HepG2 (cell line): ENCODE results near the gene CMTM4.

Source experiments
- DBP ChIP-seq: sonication (generic); formaldehyde crosslinking; IDR thresholded peaks from 2 replicates; pipeline ENCODE4 v1.4.0; 2020; ENCODE audit warnings: missing genetic modification reagents; ENCODE audit errors: not compliant biosample characterization
- EP300 ChIP-seq, 3 experiments: sonication (generic) in 1 of 3; formaldehyde crosslinking in 1 of 3; IDR thresholded peaks; 2 replicates each; pipeline versions ENCODE4 v1.5.1 to v1.6.1; 2011 to 2020; ENCODE audit warnings: low read depth in 2 of 3, low read length in 2 of 3, borderline replicate concordance in 1 of 3, improper control_type of control experiment in 1 of 3, mild to moderate bottlenecking in 1 of 3, missing genetic modification reagents in 1 of 3, moderate library complexity in 1 of 3
- ETV6 ChIP-seq: sonication (generic); formaldehyde crosslinking; conservative IDR thresholded peaks from 2 replicates; pipeline ENCODE4 v1.4.0; 2020; ENCODE audit warnings: missing genetic modification reagents
- JUND ChIP-seq: sonication (generic); formaldehyde crosslinking; IDR thresholded peaks from 2 replicates; pipeline ENCODE4 v1.8.0; 2022; ENCODE audit warnings: mild to moderate bottlenecking, missing genetic modification reagents
- MAFK ChIP-seq, 2 experiments: IDR thresholded peaks in 1 of 2; conservative IDR thresholded peaks in 1 of 2; 2 replicates each; pipeline ENCODE4 v1.6.1; 2011; ENCODE audit warnings: improper control_type of control experiment in 2 of 2, low read length in 2 of 2
- NFIC ChIP-seq: IDR thresholded peaks from 2 replicates; pipeline ENCODE4 v1.6.1; 2012; ENCODE audit warnings: mild to moderate bottlenecking, low read length, inconsistent platforms
- PATZ1 ChIP-seq: sonication (generic); formaldehyde crosslinking; IDR thresholded peaks from 2 replicates; pipeline ENCODE4 v1.4.0; 2020; ENCODE audit warnings: missing genetic modification reagents
- POLR2A ChIP-seq, 2 experiments: IDR thresholded peaks; 2 replicates each; pipeline ENCODE4 v1.6.1; 2011; ENCODE audit warnings: low read depth in 2 of 2, low read length in 2 of 2, mild to moderate bottlenecking in 1 of 2, moderate library complexity in 1 of 2; ENCODE audit not compliant: insufficient read depth in 1 of 2
- TRIM24 ChIP-seq: sonication (generic); formaldehyde crosslinking; IDR thresholded peaks from 2 replicates; pipeline ENCODE4 v1.8.0; 2022; ENCODE audit warnings: mild to moderate bottlenecking, missing genetic modification reagents
- ZFP62 ChIP-seq: sonication (generic); formaldehyde crosslinking; IDR thresholded peaks from 2 replicates; pipeline ENCODE4 v1.4.0; 2020; ENCODE audit warnings: missing genetic modification reagents
- ZNF138 ChIP-seq: sonication (generic); formaldehyde crosslinking; IDR thresholded peaks from 2 replicates; pipeline ENCODE4 v1.5.0; 2020; ENCODE audit warnings: mild to moderate bottlenecking, low read depth, missing genetic modification reagents
- ZNF282 ChIP-seq: fragments of 450-650 bp; IDR thresholded peaks from 2 replicates; pipeline ENCODE4 v1.6.1; 2018; ENCODE audit not compliant: partially characterized antibody
- ZNF30 ChIP-seq: sonication (generic); formaldehyde crosslinking; IDR thresholded peaks from 2 replicates; pipeline ENCODE4 v1.5.0; 2020; ENCODE audit warnings: mild to moderate bottlenecking, missing genetic modification reagents
- TF ChIP-seq, protein P1 (sequence below): sonication (generic); formaldehyde crosslinking; IDR thresholded peaks from 2 replicates; pipeline ENCODE4 v1.4.0; 2020; ENCODE audit warnings: missing genetic modification reagents, mild to moderate bottlenecking, borderline replicate concordance

DNA sequence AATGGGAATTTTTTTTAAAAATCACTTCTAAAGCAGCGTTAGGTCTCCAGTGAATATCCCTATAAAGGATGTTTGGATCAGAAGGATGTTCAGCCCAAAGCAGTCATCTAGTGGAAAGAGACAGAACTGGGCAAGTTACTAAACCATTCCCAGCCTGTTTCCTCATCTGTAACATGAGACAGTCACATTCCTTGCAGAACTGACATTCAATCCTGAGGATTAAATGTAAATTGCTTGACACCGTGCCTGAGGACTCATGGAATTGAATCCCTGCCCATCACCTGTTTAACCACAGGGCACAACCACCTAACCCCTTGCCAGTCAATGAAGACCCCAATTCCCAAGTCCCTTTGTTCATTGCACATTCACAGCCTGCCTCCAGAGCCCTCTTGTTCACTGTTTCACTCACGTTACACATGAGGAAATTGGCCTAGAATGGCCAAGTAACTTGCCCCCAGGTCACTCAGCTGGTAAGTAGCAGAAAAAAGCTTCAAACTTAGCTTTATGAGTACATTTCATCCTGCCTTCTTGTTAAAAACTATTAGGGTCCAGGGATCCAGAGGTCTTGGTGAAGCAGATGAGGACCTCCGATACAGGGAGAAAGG is 115.8 kb downstream of the CMTM4 start:
- TF ChIP-seq, protein P1, sequence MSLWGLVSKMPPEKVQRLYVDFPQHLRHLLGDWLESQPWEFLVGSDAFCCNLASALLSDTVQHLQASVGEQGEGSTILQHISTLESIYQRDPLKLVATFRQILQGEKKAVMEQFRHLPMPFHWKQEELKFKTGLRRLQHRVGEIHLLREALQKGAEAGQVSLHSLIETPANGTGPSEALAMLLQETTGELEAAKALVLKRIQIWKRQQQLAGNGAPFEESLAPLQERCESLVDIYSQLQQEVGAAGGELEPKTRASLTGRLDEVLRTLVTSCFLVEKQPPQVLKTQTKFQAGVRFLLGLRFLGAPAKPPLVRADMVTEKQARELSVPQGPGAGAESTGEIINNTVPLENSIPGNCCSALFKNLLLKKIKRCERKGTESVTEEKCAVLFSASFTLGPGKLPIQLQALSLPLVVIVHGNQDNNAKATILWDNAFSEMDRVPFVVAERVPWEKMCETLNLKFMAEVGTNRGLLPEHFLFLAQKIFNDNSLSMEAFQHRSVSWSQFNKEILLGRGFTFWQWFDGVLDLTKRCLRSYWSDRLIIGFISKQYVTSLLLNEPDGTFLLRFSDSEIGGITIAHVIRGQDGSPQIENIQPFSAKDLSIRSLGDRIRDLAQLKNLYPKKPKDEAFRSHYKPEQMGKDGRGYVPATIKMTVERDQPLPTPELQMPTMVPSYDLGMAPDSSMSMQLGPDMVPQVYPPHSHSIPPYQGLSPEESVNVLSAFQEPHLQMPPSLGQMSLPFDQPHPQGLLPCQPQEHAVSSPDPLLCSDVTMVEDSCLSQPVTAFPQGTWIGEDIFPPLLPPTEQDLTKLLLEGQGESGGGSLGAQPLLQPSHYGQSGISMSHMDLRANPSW (CRISPR knock-in tag): no peak
- TF ChIP-seq JUND (CRISPR knock-in tag) (no peak), ZFP62 (no peak), ZNF282 (no peak), POLR2A (IDR thresholded peaks at IDR 0.05; ENCODE audit: insufficient read depth in 1 of 2, low read depth in 2 of 2, low read length in 2 of 2) (no peak), ETV6 (CRISPR knock-in tag) (no peak), TRIM24 (CRISPR knock-in tag) (no peak), ZNF30 (CRISPR knock-in tag) (no peak), EP300 (IDR thresholded peaks at IDR 0.05; ENCODE audit: low read depth in 2 of 2, low read length in 2 of 2) (no peak), EP300 (CRISPR knock-in tag; IDR thresholded peaks at IDR 0.05; ENCODE audit: borderline replicate concordance) (no peak), MAFK (conservative IDR thresholded peaks at IDR 0.05 in 1 of 2, IDR thresholded peaks at IDR 0.05 in 1 of 2; ENCODE audit: low read length in 2 of 2) (no peak), NFIC (no peak), PATZ1 (CRISPR knock-in tag) (no peak), DBP (no peak), ZNF138 (CRISPR knock-in tag) (no peak)
